HepG2 (cell line): ENCODE results near the gene NDUFS2. TPM values are rescaled to one million over a fixed set of nuclear protein-coding genes. Genes with fewer than 3 reads are reported as not detected.

Experiments used
- AFF4 ChIP-seq: sonication (generic); formaldehyde crosslinking; IDR thresholded peaks from 2 replicates; pipeline ENCODE4 v1.4.0; 2020; ENCODE audit warnings: missing genetic modification reagents
- DR1 ChIP-seq: sonication (generic); formaldehyde crosslinking; IDR thresholded peaks from 2 replicates; pipeline ENCODE4 v1.8.0; 2021; ENCODE audit warnings: mild to moderate bottlenecking, missing genetic modification reagents, inconsistent platforms
- DZIP1 ChIP-seq: sonication (generic); formaldehyde crosslinking; IDR thresholded peaks from 2 replicates; pipeline ENCODE4 v1.5.0; 2020; ENCODE audit warnings: mild to moderate bottlenecking, missing genetic modification reagents
- HCFC1 ChIP-seq: fragments of 150-350 bp; IDR thresholded peaks from 2 replicates; pipeline ENCODE4 v1.6.1; 2014; ENCODE audit warnings: low read depth, low read length
- HNF1A ChIP-seq, 2 experiments: sonication (generic) in 1 of 2; formaldehyde crosslinking in 1 of 2; IDR thresholded peaks; 2 replicates each; pipeline versions ENCODE4 v1.4.0 to v1.6.1; 2016 to 2020; ENCODE audit warnings: borderline replicate concordance in 1 of 2, low read depth in 1 of 2, mild to moderate bottlenecking in 1 of 2, missing genetic modification reagents in 1 of 2
- RFXANK ChIP-seq: IDR thresholded peaks from 2 replicates; pipeline ENCODE4 v1.6.1; 2016
- TGIF2 ChIP-seq: IDR thresholded peaks from 2 replicates; pipeline ENCODE4 v1.6.1; 2016; ENCODE audit warnings: control low read depth, missing compliant biosample characterization
- YEATS2 ChIP-seq: sonication (generic); formaldehyde crosslinking; IDR thresholded peaks from 2 replicates; pipeline ENCODE4 v1.4.0; 2020; ENCODE audit warnings: missing genetic modification reagents, borderline replicate concordance
- ZNF276 ChIP-seq: sonication (generic); formaldehyde crosslinking; IDR thresholded peaks from 2 replicates; pipeline ENCODE4 v1.4.0; 2020; ENCODE audit warnings: mild to moderate bottlenecking, low read depth, missing genetic modification reagents
- ZNF382 ChIP-seq: sonication (generic); formaldehyde crosslinking; IDR thresholded peaks from 2 replicates; pipeline ENCODE4 v1.5.0; 2020; ENCODE audit warnings: missing genetic modification reagents, mild to moderate bottlenecking, borderline replicate concordance
- ZNF383 ChIP-seq: sonication (generic); formaldehyde crosslinking; IDR thresholded peaks from 2 replicates; pipeline ENCODE4 v1.4.0; 2020; ENCODE audit warnings: missing genetic modification reagents, mild to moderate bottlenecking, borderline replicate concordance
- ZNF619 ChIP-seq: sonication (generic); formaldehyde crosslinking; IDR thresholded peaks from 2 replicates; pipeline ENCODE4 v1.4.0; 2020; ENCODE audit warnings: mild to moderate bottlenecking, missing genetic modification reagents
- ZNF782 ChIP-seq: sonication (generic); formaldehyde crosslinking; IDR thresholded peaks from 2 replicates; pipeline ENCODE4 v1.4.0; 2020; ENCODE audit warnings: missing genetic modification reagents, mild to moderate bottlenecking, borderline replicate concordance
- ZNF790 ChIP-seq: sonication (generic); formaldehyde crosslinking; IDR thresholded peaks from 2 replicates; pipeline ENCODE4 v1.8.0; 2022; ENCODE audit warnings: missing genetic modification reagents, mild to moderate bottlenecking, borderline replicate concordance
- ZZZ3 ChIP-seq: sonication (generic); formaldehyde crosslinking; IDR thresholded peaks from 2 replicates; pipeline ENCODE4 v1.4.0; 2020; ENCODE audit warnings: missing genetic modification reagents, mild to moderate bottlenecking, borderline replicate concordance
- polyA plus RNA-seq, 8 experiments: library from polyadenylated mRNA; depleted of rRNA in 3 of 8; stranded (reverse) in 7 of 8; unstranded in 1 of 8; fragments of >200 nt; fragmentation: Illumina TruSeq in 4 of 8; extraction: Trizol in 4 of 8; gene quantifications; 2 replicates each; pipeline versions ENCODE4 v1.2.1 to v1.2.3, GENCODE V29; 2011 to 2016; ENCODE audit warnings: low read depth in 4 of 8, missing spikeins in 1 of 8, mixed read lengths in 1 of 8; ENCODE audit not compliant: insufficient read depth in 1 of 8
- total RNA-seq, 5 experiments: library from RNA; depleted of rRNA; stranded (reverse); fragments of >200 nt; fragmentation: Illumina TruSeq; extraction: Trizol; gene quantifications; 2 replicates each; pipeline ENCODE4 v1.2.3, GENCODE V29; 2016; ENCODE audit warnings: low read depth in 1 of 5

NDUFS2 gene
- total and polyA plus RNA-seq, 2 of the 13 experiments (the other 11 are each of a cell fraction or from before 2014, with no cell fraction given) = 89.9 to 118 TPM

DNA sequence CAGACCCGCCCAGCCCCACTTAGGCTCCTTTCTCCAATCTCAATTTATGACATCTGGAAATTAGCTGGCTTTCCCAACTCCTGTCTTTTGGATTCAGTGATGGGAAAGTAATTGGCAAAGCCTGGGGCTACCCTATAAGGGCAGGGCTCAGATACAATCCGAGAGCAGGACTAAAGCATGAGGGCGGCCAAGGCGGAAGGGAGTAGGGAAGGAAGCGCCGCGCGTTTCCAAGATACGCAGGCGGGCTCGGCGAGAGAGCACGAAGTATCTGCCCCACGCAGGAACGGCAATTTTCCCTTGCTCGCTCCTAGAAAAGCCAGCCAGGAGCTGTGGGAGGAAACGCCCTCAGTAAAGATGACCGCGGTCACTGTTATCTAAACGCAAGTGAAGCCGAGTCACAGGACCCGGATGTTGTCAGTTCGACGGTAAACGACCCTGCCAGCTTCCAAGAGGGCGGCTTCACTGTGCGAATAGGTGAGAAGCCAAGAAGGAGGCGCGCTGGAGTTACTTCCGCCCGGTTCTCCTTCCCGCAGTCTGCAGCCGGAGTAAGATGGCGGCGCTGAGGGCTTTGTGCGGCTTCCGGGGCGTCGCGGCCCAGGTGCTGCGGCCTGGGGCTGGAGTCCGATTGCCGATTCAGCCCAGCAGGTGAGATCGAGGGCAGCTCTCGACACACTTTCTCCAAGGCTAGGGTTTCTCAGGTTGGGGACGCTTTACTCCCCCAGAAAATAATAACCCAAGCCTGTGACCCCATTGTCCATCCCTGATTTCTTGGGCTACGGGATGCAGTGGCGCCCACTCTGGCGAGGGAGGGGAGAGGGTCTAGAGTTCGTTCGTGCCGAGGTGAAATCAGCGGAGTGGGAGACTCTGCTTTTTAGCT lies at the start of gene NDUFS2 (continued):
- TF ChIP-seq ZNF790 (CRISPR knock-in tag) (no peak), RFXANK (CRISPR knock-in tag) (no peak), DR1 (no peak), ZNF619 (no peak), ZNF782 (CRISPR knock-in tag) (no peak), AFF4 (CRISPR knock-in tag) (no peak), DZIP1 (CRISPR knock-in tag) (peak; percentile 54; the same call in 1 of the 2 replicates), ZZZ3 (peak; percentile 65; the same call in 1 of the 2 replicates), ZNF276 (no peak; the same call in 1 of the 2 replicates), TGIF2 (CRISPR knock-in tag) (no peak; the same call in 1 of the 2 replicates), YEATS2 (CRISPR knock-in tag) (peak; percentile 75; the same call in 1 of the 2 replicates), HCFC1 (peak; percentile 91), ZNF383 (CRISPR knock-in tag) (peak; percentile 82), HNF1A (IDR thresholded peaks at IDR 0.05; ENCODE audit: low read depth) (no peak), HNF1A (CRISPR knock-in tag; IDR thresholded peaks at IDR 0.05; ENCODE audit: borderline replicate concordance) (no peak), ZNF382 (CRISPR knock-in tag) (no peak)
